K562 (cell line): Measurements from ENCODE around the gene KPTN.

Source experiments
- BHLHE40 ChIP-seq: IDR thresholded peaks from 2 replicates; pipeline ENCODE4 v1.6.1; 2011; ENCODE audit warnings: low read length, improper control_type of control experiment
- CTCF ChIP-seq, 3 experiments: IDR thresholded peaks in 2 of 3; conservative IDR thresholded peaks in 1 of 3; 2 replicates each; pipeline ENCODE4 v1.5.1; 2011 to 2012; ENCODE audit warnings: low read length in 3 of 3, mild to moderate bottlenecking in 3 of 3, control low read depth in 2 of 3, improper control_type of control experiment in 1 of 3, inconsistent platforms in 1 of 3, low read depth in 1 of 3, mixed read lengths in 1 of 3, moderate library complexity in 1 of 3; ENCODE audit not compliant: insufficient read depth in 2 of 3
- E2F8 ChIP-seq: fragments of 450-650 bp; IDR thresholded peaks from 2 replicates; pipeline ENCODE4 v1.7.1; 2018; ENCODE audit warnings: mild to moderate bottlenecking, low read depth; ENCODE audit not compliant: partially characterized antibody
- EZH2 ChIP-seq: IDR thresholded peaks from 2 replicates; pipeline ENCODE4 v1.6.1; 2012; ENCODE audit warnings: low read depth, mild to moderate bottlenecking, inconsistent platforms, low read length, borderline replicate concordance
- GTF3C2 ChIP-seq: IDR thresholded peaks from 3 replicates; pipeline ENCODE4 v1.6.1; 2011; ENCODE audit warnings: borderline replicate concordance, mild to moderate bottlenecking, moderate library complexity; ENCODE audit not compliant: insufficient read length; ENCODE audit errors: extremely low read depth
- ZNF384 ChIP-seq: IDR thresholded peaks from 2 replicates; pipeline ENCODE4 v1.6.1; 2012; ENCODE audit warnings: low read depth, low read length, improper control_type of control experiment

GRCh38 chr19:47443331-47443730 lies 40.7 kb downstream of the KPTN start:
- no peak for TF ChIP-seq CTCF (IDR thresholded peaks at IDR 0.05 in 2 of 3, conservative IDR thresholded peaks at IDR 0.05 in 1 of 3; ENCODE audit: insufficient read depth in 2 of 3, low read depth in 1 of 3, low read length in 3 of 3)
- TF ChIP-seq ZNF384 = no peak
- no peak for TF ChIP-seq E2F8
- no peak for TF ChIP-seq EZH2
- no peak for TF ChIP-seq BHLHE40
- TF ChIP-seq GTF3C2 = no peak
